VCaP (cell line): Measurements from ENCODE around the gene WWC2.

Source experiments
- H3K27ac ChIP-seq: fragments of 450-650 bp; 2 replicates; pipeline ENCODE4 v1.5.1; 2017
- TF ChIP-seq, protein P1 (sequence below): fragments of 450-650 bp; conservative IDR thresholded peaks from 2 replicates; pipeline ENCODE4 v1.5.1; 2017; ENCODE audit warnings: mild to moderate bottlenecking, moderate library complexity

WWC2 gene

DNA sequence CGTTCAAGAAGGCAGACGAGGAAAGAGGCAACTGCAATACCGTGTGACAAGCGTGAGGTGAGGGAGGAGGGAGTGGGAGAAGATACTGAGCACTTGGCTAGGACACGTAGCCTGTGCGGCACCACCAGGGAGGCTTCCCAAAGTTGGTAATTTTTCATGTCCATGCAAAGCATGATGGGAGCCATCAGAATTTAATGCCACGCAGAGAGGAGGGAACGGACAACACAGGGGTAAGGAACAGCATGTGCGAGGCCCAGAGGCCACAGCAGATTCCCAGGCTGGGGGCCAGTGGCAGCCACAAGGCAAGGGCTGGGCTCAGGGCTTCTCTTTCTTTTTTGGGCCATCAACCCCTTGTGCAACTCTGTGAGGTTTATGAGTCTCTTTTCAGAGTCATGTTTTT, 234.1 kb downstream of the WWC2 start:
- TF ChIP-seq, protein P1, sequence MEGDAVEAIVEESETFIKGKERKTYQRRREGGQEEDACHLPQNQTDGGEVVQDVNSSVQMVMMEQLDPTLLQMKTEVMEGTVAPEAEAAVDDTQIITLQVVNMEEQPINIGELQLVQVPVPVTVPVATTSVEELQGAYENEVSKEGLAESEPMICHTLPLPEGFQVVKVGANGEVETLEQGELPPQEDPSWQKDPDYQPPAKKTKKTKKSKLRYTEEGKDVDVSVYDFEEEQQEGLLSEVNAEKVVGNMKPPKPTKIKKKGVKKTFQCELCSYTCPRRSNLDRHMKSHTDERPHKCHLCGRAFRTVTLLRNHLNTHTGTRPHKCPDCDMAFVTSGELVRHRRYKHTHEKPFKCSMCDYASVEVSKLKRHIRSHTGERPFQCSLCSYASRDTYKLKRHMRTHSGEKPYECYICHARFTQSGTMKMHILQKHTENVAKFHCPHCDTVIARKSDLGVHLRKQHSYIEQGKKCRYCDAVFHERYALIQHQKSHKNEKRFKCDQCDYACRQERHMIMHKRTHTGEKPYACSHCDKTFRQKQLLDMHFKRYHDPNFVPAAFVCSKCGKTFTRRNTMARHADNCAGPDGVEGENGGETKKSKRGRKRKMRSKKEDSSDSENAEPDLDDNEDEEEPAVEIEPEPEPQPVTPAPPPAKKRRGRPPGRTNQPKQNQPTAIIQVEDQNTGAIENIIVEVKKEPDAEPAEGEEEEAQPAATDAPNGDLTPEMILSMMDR, result no peak
- no peak overlapping the region for H3K27ac ChIP-seq

- H3K27ac ChIP-seq, result no peak overlapping the region
- TF ChIP-seq, protein P1, result no peak
Observed at GRCh38 chr4:183333983-183334382, 234.9 kb downstream of the WWC2 start.

- TF ChIP-seq, protein P1, result no peak
- no peak overlapping the region for H3K27ac ChIP-seq
Observed at GRCh38 chr4:183335369-183335940, 236.4 kb downstream of the WWC2 start.

DNA sequence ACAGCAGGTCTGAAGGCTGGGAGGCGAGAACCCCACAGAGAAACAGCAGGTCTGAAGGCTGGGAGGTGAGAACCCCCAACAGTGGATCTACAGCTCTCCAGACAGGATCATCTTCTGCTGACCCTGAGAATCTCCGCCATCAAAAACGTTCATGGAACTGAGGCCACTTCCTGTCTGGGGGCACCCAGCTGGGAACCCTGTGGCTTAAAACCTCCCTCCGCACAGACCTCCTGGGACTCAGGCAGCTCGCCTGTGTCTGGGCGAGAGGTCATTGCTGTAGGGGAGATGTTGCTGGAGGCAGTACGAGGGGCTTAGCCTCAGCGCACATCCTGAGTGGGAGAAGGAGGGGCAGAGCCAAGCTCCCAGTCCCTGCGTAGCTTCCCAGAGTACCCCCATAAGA, 238.3 kb downstream of the WWC2 start:
- no peak overlapping the region for H3K27ac ChIP-seq

GRCh38 chr4:183337833-183338232, 238.8 kb downstream of the WWC2 start:
- TF ChIP-seq, protein P1, result no peak
- no peak overlapping the region for H3K27ac ChIP-seq

More for the DNA sequence above, 238.3 kb downstream of the WWC2 start:
- TF ChIP-seq, protein P1, result no peak

GRCh38 chr4:183342541-183343533, 243.8 kb downstream of the WWC2 start:
- H3K27ac ChIP-seq, result no peak overlapping the region
- TF ChIP-seq, protein P1, result no peak

GRCh38 chr4:183343730-183344129, 244.7 kb downstream of the WWC2 start:
- no peak overlapping the region for H3K27ac ChIP-seq
- TF ChIP-seq, protein P1, result no peak
